Peyer's patch (tissue), 4 donors: ENCODE results near the gene KHDC1L. TPM values are rescaled to one million over a fixed set of nuclear protein-coding genes. Genes with fewer than 3 reads are reported as not detected.
"Not testable (repeated sequence)": the region's sequence is repeated elsewhere in the genome, so short reads cannot be mapped to it uniquely, and the experiment has no call there.

Experiments
- DNase-seq, 3 donors: peaks; one replicate each; pipeline ENCODE4 v3.0.0-alpha.2; 2017 to 2019
- H3K27ac ChIP-seq, 4 donors: fragments of 200-600 bp; sonication (generic); one replicate each; pipeline ENCODE4 v1.5.1; 2016 to 2019
- H3K27me3 ChIP-seq, 2 donors: fragments of 200-600 bp; sonication (generic); one replicate each; pipeline ENCODE4 v1.5.1; 2019
- H3K36me3 ChIP-seq, 3 donors: fragments of 200-600 bp; sonication (generic); one replicate each; pipeline ENCODE4 v1.5.1; 2016 to 2019
- H3K4me1 ChIP-seq, 4 donors: fragments of 200-600 bp; sonication (generic); one replicate each; pipeline ENCODE4 v1.5.1; 2016 to 2019
- H3K4me3 ChIP-seq, 4 donors: fragments of 200-600 bp; sonication (generic); 1 replicate in 3 of 4; 2 replicates in 1 of 4; pipeline ENCODE4 v1.5.1; 2016 to 2019; ENCODE audit warnings: mild to moderate bottlenecking in 1 of 4
- H3K9me3 ChIP-seq, 4 donors: fragments of 200-600 bp; sonication (generic); one replicate each; pipeline ENCODE4 v1.5.1; 2016 to 2019; ENCODE audit warnings: mild to moderate bottlenecking in 1 of 4
- CTCF ChIP-seq, 6 experiments: fragments of 450-650 bp in 4 of 6; fragments of 200-600 bp in 2 of 6; sonication (generic) in 1 of 6; IDR thresholded peaks; one replicate each; pipeline ENCODE4 v1.5.1; 2017 to 2019; ENCODE audit warnings: antibody characterized with exemption in 6 of 6, mild to moderate bottlenecking in 3 of 6, moderate library complexity in 1 of 6
- POLR2A ChIP-seq, 2 donors: fragments of 450-650 bp; IDR thresholded peaks; one replicate each; pipeline ENCODE4 v1.5.1; 2017; ENCODE audit warnings: antibody characterized with exemption in 2 of 2, mild to moderate bottlenecking in 2 of 2, moderate library complexity in 2 of 2
- total RNA-seq, 4 donors: library from RNA; depleted of rRNA; stranded (reverse); fragments of >200 nt; gene quantifications; one replicate each; pipeline ENCODE4 v1.1.0, GENCODE V29; 2016

Gene KHDC1L, protein sequence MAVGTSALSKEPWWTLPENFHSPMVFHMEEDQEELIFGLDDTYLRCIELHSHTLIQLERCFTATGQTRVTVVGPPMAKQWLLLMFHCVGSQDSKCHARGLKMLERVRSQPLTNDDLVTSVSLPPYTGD
- total RNA-seq: not detected

- no peaks in the 10 kb centered on the region for H3K9me3 ChIP-seq
- TF ChIP-seq CTCF (IDR thresholded peaks at IDR 0.05): no peak
- no peak for TF ChIP-seq POLR2A (IDR thresholded peaks at IDR 0.05)
These were observed at the start of gene KHDC1L for GRCh38 chr6:73225396-73225795. TSS of gene KHDC1L (minus strand) at chr6:73225496. CDS start at chr6:73225408, 88 bp downstream.

DNA sequence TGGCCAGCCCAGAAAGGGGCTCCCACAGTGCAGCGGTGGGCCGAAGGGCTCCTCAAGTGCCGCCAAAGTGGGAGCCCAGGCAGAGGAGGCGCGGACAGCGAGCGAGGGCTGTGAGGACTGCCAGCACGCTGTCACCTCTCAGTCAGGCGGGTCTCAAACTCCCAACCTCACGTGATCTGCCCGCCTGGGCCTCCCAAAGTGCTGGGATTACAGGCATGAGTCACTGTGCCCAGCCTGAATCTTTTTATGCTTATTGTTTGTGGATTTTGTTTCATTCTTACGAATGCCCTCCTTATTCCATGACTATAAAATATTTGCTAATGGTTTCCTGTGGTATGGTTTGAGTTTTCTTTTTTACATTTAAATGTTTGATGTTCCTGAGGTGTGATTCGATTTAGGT is 44.0 kb upstream of the KHDC1L start:
- not testable (repeated sequence) for H3K9me3 ChIP-seq, H3K27me3 ChIP-seq, H3K4me1 ChIP-seq, H3K36me3 ChIP-seq, H3K27ac ChIP-seq, DNase-seq, H3K4me3 ChIP-seq

More at GRCh38 chr6:73225396-73225795, at the start of gene KHDC1L:
- Histone ChIP-seq H3K4me1 (no peaks in the 10 kb centered on the region), H3K27me3 (no peaks in the 10 kb centered on the region), H3K36me3 (no peaks in the 10 kb centered on the region), H3K4me3 (no peak within 1 kb of the TSS), H3K27ac (no peak within 1 kb of the TSS)
- no peak for DNase-seq

DNA sequence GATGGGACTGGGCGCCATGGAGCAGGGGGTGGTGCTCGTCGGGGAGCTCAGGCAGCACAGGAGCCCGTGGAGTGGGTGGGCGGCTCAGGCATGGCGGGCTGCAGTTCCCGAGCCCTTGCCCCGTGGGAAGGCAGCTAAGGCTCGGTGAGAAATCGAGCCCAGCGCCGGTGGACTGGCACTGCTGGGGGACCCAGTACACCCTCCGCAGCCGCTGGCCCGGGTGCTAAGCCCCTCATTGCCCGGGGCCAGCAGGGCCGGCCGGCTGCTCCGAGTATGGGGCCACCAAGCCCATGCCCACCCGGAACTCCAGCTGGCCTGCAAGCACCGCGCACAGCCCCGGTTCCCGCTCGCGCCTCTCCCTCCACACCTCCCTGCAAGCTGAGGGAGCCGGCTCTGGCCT is 43.6 kb upstream of the KHDC1L start:
- DNase-seq, H3K27me3 ChIP-seq: not testable (repeated sequence)

GRCh38 chr6:73264446-73264845 is 39.1 kb upstream of the KHDC1L start:
- DNase-seq: no peak
- Histone ChIP-seq H3K4me1 (no peaks in the 10 kb centered on the region), H3K4me3 (no peak overlapping the region), H3K9me3 (no peaks in the 10 kb centered on the region), H3K27ac (no peak overlapping the region), H3K36me3 (no peaks in the 10 kb centered on the region), H3K27me3 (no peaks in the 10 kb centered on the region)
- TF ChIP-seq POLR2A (IDR thresholded peaks at IDR 0.05) (no peak), CTCF (IDR thresholded peaks at IDR 0.05) (no peak)

More for the DNA sequence above, 43.6 kb upstream of the KHDC1L start:
- not testable (repeated sequence) for H3K4me1 ChIP-seq, H3K27ac ChIP-seq, H3K4me3 ChIP-seq, H3K36me3 ChIP-seq, H3K9me3 ChIP-seq

DNA sequence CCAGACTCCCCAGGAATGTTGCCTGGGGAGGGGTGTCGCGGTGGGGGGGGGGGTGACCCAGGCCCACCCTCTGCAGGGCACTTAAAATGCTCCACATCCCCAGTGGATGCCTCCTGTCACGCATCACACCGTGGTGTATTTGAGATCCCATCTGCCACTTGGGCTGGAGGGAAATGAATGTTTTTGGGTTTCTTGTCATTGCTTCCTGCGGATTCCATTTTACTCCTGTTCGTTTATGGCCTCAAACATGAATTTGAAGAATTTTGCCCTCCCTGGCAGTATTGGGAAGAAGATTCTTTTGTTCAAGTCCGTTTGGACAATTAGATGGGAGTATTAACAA is 38.2 kb upstream of the KHDC1L start:
- Histone ChIP-seq H3K27ac (peak overlapping the region in 3 of 4 donors; percentile 63 to 68 (median 66)), H3K9me3 (no peaks in the 10 kb centered on the region), H3K36me3 (no peaks in the 10 kb centered on the region), H3K4me3 (peak overlapping the region; percentile 56 to 70 (median 66)), H3K27me3 (no peaks in the 10 kb centered on the region), H3K4me1 (no peaks in the 10 kb centered on the region)
- no peak for TF ChIP-seq POLR2A (IDR thresholded peaks at IDR 0.05)
- TF ChIP-seq CTCF (IDR thresholded peaks at IDR 0.05): no peak
- no peak for DNase-seq

GRCh38 chr6:73262671-73263569 is 37.6 kb upstream of the KHDC1L start, which contains the start of gene KHDC1:
TSS of gene KHDC1 (minus strand) at chr6:73263196. CDS start at chr6:73242517, 20,679 bp downstream.
- peak; percentile 49 to 77 (median 56) for DNase-seq
- H3K9me3 ChIP-seq: no peaks in the 10 kb centered on the region
- peak within 1 kb of the TSS; percentile 62 to 68 (median 64) for H3K27ac ChIP-seq
- no peaks in the 10 kb centered on the region for H3K27me3 ChIP-seq
- TF ChIP-seq CTCF (IDR thresholded peaks at IDR 0.05) (no peak), POLR2A (IDR thresholded peaks at IDR 0.05) (peak in 1 of 2 donors; percentile 20)
- H3K4me3 ChIP-seq: peak within 1 kb of the TSS; percentile 56 to 70 (median 66)
- no peaks in the 10 kb centered on the region for H3K4me1 ChIP-seq
- H3K36me3 ChIP-seq: no peaks in the 10 kb centered on the region
